Glutamatergic neuron (in vitro differentiated cells): ENCODE results near the gene DNAJB6. TPM values are rescaled to one million over a fixed set of nuclear protein-coding genes. Genes with fewer than 3 reads are reported as not detected.

Experiments
- DNase-seq: peaks from one replicate; pipeline ENCODE4 v3.0.0; 2022
- H3K27ac Mint-ChIP-seq: one replicate; pipeline ENCODE4 v1.8.0; 2020; ENCODE audit warnings: mild to moderate bottlenecking, mixed read lengths, inconsistent platforms; ENCODE audit not compliant: unreplicated experiment
- H3K27me3 Mint-ChIP-seq: one replicate; pipeline ENCODE4 v1.8.0; 2020; ENCODE audit warnings: mild to moderate bottlenecking, moderate library complexity, mixed read lengths, inconsistent platforms; ENCODE audit not compliant: unreplicated experiment
- H3K36me3 Mint-ChIP-seq: one replicate; pipeline ENCODE4 v1.8.0; 2020; ENCODE audit warnings: mild to moderate bottlenecking, mixed read lengths, inconsistent platforms; ENCODE audit not compliant: unreplicated experiment
- H3K4me1 Mint-ChIP-seq: one replicate; pipeline ENCODE4 v1.8.0; 2020; ENCODE audit warnings: mild to moderate bottlenecking, low read depth, mixed read lengths, inconsistent platforms; ENCODE audit not compliant: unreplicated experiment
- H3K4me3 Mint-ChIP-seq: one replicate; pipeline ENCODE4 v1.8.0; 2020; ENCODE audit warnings: mild to moderate bottlenecking, mixed read lengths, inconsistent platforms; ENCODE audit not compliant: unreplicated experiment
- H3K9me3 Mint-ChIP-seq: one replicate; pipeline ENCODE4 v1.8.0; 2020; ENCODE audit warnings: mild to moderate bottlenecking, moderate library complexity, mixed read lengths, inconsistent platforms; ENCODE audit not compliant: unreplicated experiment
- CTCF ChIP-seq: fragments of 200-600 bp; sonication (generic); IDR thresholded peaks from one replicate; pipeline ENCODE4 v1.5.0; 2021; ENCODE audit not compliant: partially characterized antibody, unreplicated experiment
- total RNA-seq: library from RNA; stranded (reverse); fragmentation: NEBNext Ultra II Directional; extraction: Animal tissue kit (Norgen Biotek cat#: 25700); gene quantifications from one replicate; pipeline ENCODE4 v1.2.1, GENCODE V29; 2021; ENCODE audit not compliant: unreplicated experiment

DNAJB6 gene
- total RNA-seq, 1 donor from 2014 or later, result 120 TPM

GRCh38 chr7:157335991-157336382 lies 817 bp upstream of the DNAJB6 start:
- Mint-ChIP-seq H3K27me3 (peaks cover 6% of the 10 kb centered on the region), H3K4me3 (peak overlapping the region; percentile 88), H3K36me3 (no peaks in the 10 kb centered on the region), H3K27ac (peak overlapping the region; percentile 62), H3K4me1 (peaks cover 14% of the 10 kb centered on the region), H3K9me3 (peaks cover 5% of the 10 kb centered on the region)
- TF ChIP-seq CTCF, result no peak
- DNase-seq, result no peak

- Mint-ChIP-seq H3K4me3 (peak overlapping the region; percentile 89), H3K27ac (peak overlapping the region; percentile 12), H3K36me3 (no peaks in the 10 kb centered on the region), H3K9me3 (peaks cover 3% of the 10 kb centered on the region), H3K4me1 (peaks cover 14% of the 10 kb centered on the region), H3K27me3 (peaks cover 6% of the 10 kb centered on the region)
- TF ChIP-seq CTCF, result no peak
- DNase-seq, result peak; percentile 67
Measured at GRCh38 chr7:157337316-157338149, 729 bp downstream of the DNAJB6 start.

GRCh38 chr7:157339777-157340677 lies 3.2 kb downstream of the DNAJB6 start:
- peak; percentile 69 for DNase-seq
- peak overlapping the region; percentile 48 for H3K27ac Mint-ChIP-seq
- peak; percentile 94 for TF ChIP-seq CTCF
- peaks cover 3% of the 10 kb centered on the region for H3K9me3 Mint-ChIP-seq
- H3K27me3 Mint-ChIP-seq, result peaks cover 5% of the 10 kb centered on the region
- peak overlapping the region; percentile 41 for H3K4me3 Mint-ChIP-seq
- peaks cover 14% of the 10 kb centered on the region for H3K4me1 Mint-ChIP-seq
- no peaks in the 10 kb centered on the region for H3K36me3 Mint-ChIP-seq

GRCh38 chr7:157347217-157347904 lies 10.6 kb downstream of the DNAJB6 start:
- no peak for DNase-seq
- peaks cover 13% of the 10 kb centered on the region for H3K4me1 Mint-ChIP-seq
- no peaks in the 10 kb centered on the region for H3K36me3 Mint-ChIP-seq
- peaks cover 1% of the 10 kb centered on the region for H3K27me3 Mint-ChIP-seq
- H3K9me3 Mint-ChIP-seq, result peaks cover 5% of the 10 kb centered on the region
- no peak overlapping the region for H3K27ac Mint-ChIP-seq
- no peak overlapping the region for H3K4me3 Mint-ChIP-seq
- no peak for TF ChIP-seq CTCF
